GM23338 (cell line): ENCODE data around the gene MRTFA. TPM values are rescaled to one million over a fixed set of nuclear protein-coding genes. Genes with fewer than 3 reads are reported as not detected.

Experiments
- ATAC-seq: fragments of 200-7000 bp; cut with Tn5 transposase; 3 replicates; pipeline ENCODE4 v1.9.1; 2020
- DNase-seq: peaks from one replicate; pipeline ENCODE4 v3.0.0-alpha.2; 2015; ENCODE audit warnings: low spot score
- H2AFZ ChIP-seq: fragments of 200-600 bp; sonication (generic); 2 replicates; pipeline ENCODE4 v1.8.0; 2016; ENCODE audit warnings: antibody characterized with exemption, mild to moderate bottlenecking, moderate library complexity
- H3F3A ChIP-seq: fragments of 200-600 bp; sonication (generic); replicated peaks from 2 replicates; pipeline ENCODE4 v1.8.0; 2017; ENCODE audit warnings: antibody characterized with exemption, mixed run types, low read depth
- H3K27ac ChIP-seq: fragments of 200-600 bp; sonication (generic); 2 replicates; pipeline ENCODE4 v1.6.1; 2016; ENCODE audit warnings: low read depth
- H3K27me3 ChIP-seq: fragments of 200-600 bp; sonication (generic); 2 replicates; pipeline ENCODE4 v1.8.0; 2016; ENCODE audit warnings: mild to moderate bottlenecking, mixed run types, moderate library complexity; ENCODE audit not compliant: insufficient read depth
- H3K36me3 ChIP-seq: fragments of 200-600 bp; sonication (generic); 2 replicates; pipeline ENCODE4 v1.8.0; 2016; ENCODE audit warnings: mild to moderate bottlenecking; ENCODE audit not compliant: insufficient read depth
- H3K4me1 ChIP-seq: fragments of 200-600 bp; sonication (generic); 2 replicates; pipeline ENCODE4 v1.8.0; 2016; ENCODE audit warnings: mild to moderate bottlenecking, moderate library complexity; ENCODE audit not compliant: insufficient read depth
- H3K4me2 ChIP-seq: fragments of 200-600 bp; sonication (generic); 2 replicates; pipeline ENCODE4 v1.7.1; 2017; ENCODE audit warnings: mixed run types
- H3K4me3 ChIP-seq: fragments of 200-600 bp; sonication (generic); 2 replicates; pipeline ENCODE4 v1.6.1; 2016; ENCODE audit warnings: mixed run types
- H3K79me2 ChIP-seq: fragments of 200-600 bp; sonication (generic); replicated peaks from 2 replicates; pipeline ENCODE4 v1.8.0; 2017; ENCODE audit warnings: mild to moderate bottlenecking; ENCODE audit not compliant: insufficient read depth
- H3K9me2 ChIP-seq: fragments of 200-600 bp; sonication (generic); 2 replicates; pipeline ENCODE4 v1.8.0; 2017; ENCODE audit not compliant: insufficient read depth
- H4K20me1 ChIP-seq: fragments of 200-600 bp; sonication (generic); replicated peaks from 2 replicates; pipeline ENCODE4 v1.8.0; 2017; ENCODE audit warnings: mild to moderate bottlenecking; ENCODE audit not compliant: insufficient read depth
- H3K27ac Mint-ChIP-seq: 2 replicates; pipeline ENCODE4 v1.8.0; 2020; ENCODE audit warnings: inconsistent platforms, mild to moderate bottlenecking, moderate library complexity, mixed read lengths
- H3K27me3 Mint-ChIP-seq: 3 replicates; pipeline ENCODE4 v1.8.0; 2022; ENCODE audit warnings: low read depth, mild to moderate bottlenecking, moderate library complexity, mixed read lengths, inconsistent platforms; ENCODE audit not compliant: insufficient read depth, poor library complexity
- H3K36me3 Mint-ChIP-seq: 3 replicates; pipeline ENCODE4 v1.8.0; 2021; ENCODE audit warnings: low read depth, mild to moderate bottlenecking, inconsistent platforms, moderate library complexity, mixed read lengths
- H3K4me1 Mint-ChIP-seq: 3 replicates; pipeline ENCODE4 v1.8.0; 2020; ENCODE audit warnings: mild to moderate bottlenecking, inconsistent platforms, mixed read lengths
- H3K4me3 Mint-ChIP-seq: 3 replicates; pipeline ENCODE4 v1.8.0; 2021; ENCODE audit warnings: moderate library complexity, mild to moderate bottlenecking, inconsistent platforms, mixed read lengths
- H3K9me3 Mint-ChIP-seq: 3 replicates; pipeline ENCODE4 v1.8.0; 2020; ENCODE audit warnings: moderate library complexity, mild to moderate bottlenecking, inconsistent platforms, mixed read lengths
- CREB1 ChIP-seq: fragments of 250-450 bp; sonication (Bioruptor Pico); IDR thresholded peaks from 2 replicates; pipeline ENCODE4 v1.5.0; 2020; ENCODE audit warnings: low read depth, mild to moderate bottlenecking, moderate library complexity
- CTCF ChIP-seq, 2 experiments: fragments of 200-600 bp in 1 of 2; sonication (generic) in 1 of 2; conservative IDR thresholded peaks; 2 replicates each; pipeline versions ENCODE4 v1.5.1 to v1.6.1; 2016 to 2017; ENCODE audit warnings: antibody characterized with exemption in 2 of 2, low read depth in 2 of 2, mild to moderate bottlenecking in 2 of 2, moderate library complexity in 1 of 2
- EZH2 ChIP-seq: fragments of 200-600 bp; sonication (generic); IDR thresholded peaks from one replicate; pipeline ENCODE4 v1.8.0; 2017; ENCODE audit warnings: antibody characterized with exemption, mild to moderate bottlenecking, low read depth; ENCODE audit not compliant: unreplicated experiment
- EZH2phosphoT487 ChIP-seq: fragments of 200-600 bp; sonication (generic); IDR thresholded peaks from one replicate; pipeline ENCODE4 v1.8.1; 2018; ENCODE audit warnings: antibody characterized with exemption; ENCODE audit not compliant: unreplicated experiment
- JUNB ChIP-seq: IDR thresholded peaks from one replicate; pipeline ENCODE4 v1.6.1; 2016; ENCODE audit warnings: antibody characterized with exemption; ENCODE audit not compliant: unreplicated experiment
- NANOG ChIP-seq: IDR thresholded peaks from 2 replicates; pipeline ENCODE4 v1.6.1; 2016; ENCODE audit warnings: antibody characterized with exemption, borderline replicate concordance
- POLR2AphosphoS5 ChIP-seq: IDR thresholded peaks from 2 replicates; pipeline ENCODE4 v1.6.1; 2016; ENCODE audit warnings: antibody characterized with exemption, low read depth
- STAT1 ChIP-seq: IDR thresholded peaks from one replicate; pipeline ENCODE4 v1.6.1; 2016; ENCODE audit warnings: antibody characterized with exemption; ENCODE audit not compliant: unreplicated experiment
- ZNF114 ChIP-seq: fragments of 250-450 bp; sonication (Bioruptor Pico); IDR thresholded peaks from 2 replicates; pipeline ENCODE4 v1.5.0; 2020; ENCODE audit warnings: mild to moderate bottlenecking, moderate library complexity
- ZNF331 ChIP-seq: fragments of 250-450 bp; sonication (Bioruptor Pico); IDR thresholded peaks from 2 replicates; pipeline ENCODE4 v1.5.0; 2020; ENCODE audit warnings: low read depth, mild to moderate bottlenecking, moderate library complexity
- ZNF462 ChIP-seq: fragments of 250-450 bp; sonication (Bioruptor Pico); IDR thresholded peaks from 2 replicates; pipeline ENCODE4 v1.5.0; 2020; ENCODE audit warnings: mild to moderate bottlenecking, moderate library complexity
- polyA plus RNA-seq: library from polyadenylated mRNA; unstranded; fragments of >200 nt; fragmentation: Nextera tagmentation; extraction: Ambion mirVana; gene quantifications from 2 replicates; pipeline ENCODE4 v1.2.1, GENCODE V29; 2016
- total RNA-seq: library from RNA; depleted of rRNA; stranded (reverse); fragments of >200 nt; shearing (Covaris generic); gene quantifications from 2 replicates; pipeline ENCODE4 v1.2.3, GENCODE V29; 2014
- TF ChIP-seq, protein P1 (sequence below): IDR thresholded peaks from 2 replicates; pipeline ENCODE4 v1.6.1; 2016; ENCODE audit warnings: antibody characterized with exemption
- TF ChIP-seq, protein P2 (sequence below): IDR thresholded peaks from one replicate; pipeline ENCODE4 v1.6.1; 2018; ENCODE audit warnings: antibody characterized with exemption; ENCODE audit not compliant: unreplicated experiment

MRTFA gene
- total and polyA plus RNA-seq, 2 experiments from 2014 or later, result 18.1 to 92.4 TPM

GRCh38 chr22:40392618-40393017, 243.9 kb downstream of the MRTFA start:
- Mint-ChIP-seq H3K27ac (no peak overlapping the region), H3K9me3 (no peaks in the 10 kb centered on the region), H3K27me3 (peaks cover 4% of the 10 kb centered on the region), H3K4me1 (peaks cover 10% of the 10 kb centered on the region), H3K4me3 (no peak overlapping the region), H3K36me3 (peaks cover 3% of the 10 kb centered on the region; the same call in 2 of the 3 replicates)
- Histone ChIP-seq H3K36me3 (0 out of 2 replicates have a peak, but pooled peaks cover 3% of the 10 kb centered on the region), H4K20me1 (no peaks in the 10 kb centered on the region; the same call in 1 of the 2 replicates), H3K9me2 (no peaks in the 10 kb centered on the region), H3K27me3 (no peaks in the 10 kb centered on the region), H2AFZ (no peak overlapping the region), H3K4me1 (no peaks in the 10 kb centered on the region), H3K79me2 (no peaks in the 10 kb centered on the region; the same call in 1 of the 2 replicates), H3F3A (0 out of 2 replicates have a peak, but pooled peaks cover 3% of the 10 kb centered on the region), H3K4me3 (no peak overlapping the region), H3K4me2 (no peak overlapping the region), H3K27ac (no peak overlapping the region)
- no peak for ATAC-seq
- TF ChIP-seq, protein P1, sequence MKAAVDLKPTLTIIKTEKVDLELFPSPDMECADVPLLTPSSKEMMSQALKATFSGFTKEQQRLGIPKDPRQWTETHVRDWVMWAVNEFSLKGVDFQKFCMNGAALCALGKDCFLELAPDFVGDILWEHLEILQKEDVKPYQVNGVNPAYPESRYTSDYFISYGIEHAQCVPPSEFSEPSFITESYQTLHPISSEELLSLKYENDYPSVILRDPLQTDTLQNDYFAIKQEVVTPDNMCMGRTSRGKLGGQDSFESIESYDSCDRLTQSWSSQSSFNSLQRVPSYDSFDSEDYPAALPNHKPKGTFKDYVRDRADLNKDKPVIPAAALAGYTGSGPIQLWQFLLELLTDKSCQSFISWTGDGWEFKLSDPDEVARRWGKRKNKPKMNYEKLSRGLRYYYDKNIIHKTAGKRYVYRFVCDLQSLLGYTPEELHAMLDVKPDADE, result no peak
- no peak for TF ChIP-seq EZH2phosphoT487
- TF ChIP-seq EZH2, result no peak
- TF ChIP-seq ZNF462 (CRISPR knock-in tag), result no peak
- no peak for TF ChIP-seq ZNF331 (CRISPR knock-in tag)
- TF ChIP-seq, protein P2, sequence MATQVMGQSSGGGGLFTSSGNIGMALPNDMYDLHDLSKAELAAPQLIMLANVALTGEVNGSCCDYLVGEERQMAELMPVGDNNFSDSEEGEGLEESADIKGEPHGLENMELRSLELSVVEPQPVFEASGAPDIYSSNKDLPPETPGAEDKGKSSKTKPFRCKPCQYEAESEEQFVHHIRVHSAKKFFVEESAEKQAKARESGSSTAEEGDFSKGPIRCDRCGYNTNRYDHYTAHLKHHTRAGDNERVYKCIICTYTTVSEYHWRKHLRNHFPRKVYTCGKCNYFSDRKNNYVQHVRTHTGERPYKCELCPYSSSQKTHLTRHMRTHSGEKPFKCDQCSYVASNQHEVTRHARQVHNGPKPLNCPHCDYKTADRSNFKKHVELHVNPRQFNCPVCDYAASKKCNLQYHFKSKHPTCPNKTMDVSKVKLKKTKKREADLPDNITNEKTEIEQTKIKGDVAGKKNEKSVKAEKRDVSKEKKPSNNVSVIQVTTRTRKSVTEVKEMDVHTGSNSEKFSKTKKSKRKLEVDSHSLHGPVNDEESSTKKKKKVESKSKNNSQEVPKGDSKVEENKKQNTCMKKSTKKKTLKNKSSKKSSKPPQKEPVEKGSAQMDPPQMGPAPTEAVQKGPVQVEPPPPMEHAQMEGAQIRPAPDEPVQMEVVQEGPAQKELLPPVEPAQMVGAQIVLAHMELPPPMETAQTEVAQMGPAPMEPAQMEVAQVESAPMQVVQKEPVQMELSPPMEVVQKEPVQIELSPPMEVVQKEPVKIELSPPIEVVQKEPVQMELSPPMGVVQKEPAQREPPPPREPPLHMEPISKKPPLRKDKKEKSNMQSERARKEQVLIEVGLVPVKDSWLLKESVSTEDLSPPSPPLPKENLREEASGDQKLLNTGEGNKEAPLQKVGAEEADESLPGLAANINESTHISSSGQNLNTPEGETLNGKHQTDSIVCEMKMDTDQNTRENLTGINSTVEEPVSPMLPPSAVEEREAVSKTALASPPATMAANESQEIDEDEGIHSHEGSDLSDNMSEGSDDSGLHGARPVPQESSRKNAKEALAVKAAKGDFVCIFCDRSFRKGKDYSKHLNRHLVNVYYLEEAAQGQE, result no peak
- no peak for TF ChIP-seq CTCF (conservative IDR thresholded peaks at IDR 0.05; ENCODE audit: low read depth in 2 of 2)
- no peak for TF ChIP-seq NANOG
- TF ChIP-seq JUNB, result no peak
- TF ChIP-seq CREB1 (CRISPR knock-in tag), result no peak
- no peak for TF ChIP-seq POLR2AphosphoS5
- TF ChIP-seq STAT1, result no peak
- no peak for TF ChIP-seq ZNF114
- DNase-seq, result no peak
